H9 (cell line): Measurements from ENCODE around the gene RFX1. TPM values are rescaled to one million over a fixed set of nuclear protein-coding genes. Genes with fewer than 3 reads are reported as not detected.

Source experiments
- DNase-seq: peaks from one replicate; pipeline ENCODE4 v3.0.0-alpha.2; 2017
- H2AFZ ChIP-seq: one replicate; pipeline ENCODE4 v1.6.1; 2013; ENCODE audit warnings: mild to moderate bottlenecking, low read length, control low read depth, moderate library complexity
- H2AK5ac ChIP-seq: 2 replicates; pipeline ENCODE4 v1.6.1; 2013; ENCODE audit warnings: low read length, control low read depth, mixed read lengths; ENCODE audit not compliant: insufficient read length
- H2BK120ac ChIP-seq: one replicate; pipeline ENCODE4 v1.6.1; 2013; ENCODE audit warnings: low read depth, mild to moderate bottlenecking, low read length, control low read depth, inconsistent platforms; ENCODE audit not compliant: poor library complexity, severe bottlenecking
- H2BK12ac ChIP-seq: 2 replicates; pipeline ENCODE4 v1.6.1; 2013; ENCODE audit warnings: low read length, control low read depth, mixed read lengths, low read depth; ENCODE audit not compliant: insufficient read length
- H2BK15ac ChIP-seq: 2 replicates; pipeline ENCODE4 v1.6.1; 2013; ENCODE audit warnings: low read depth, low read length, control low read depth
- H2BK20ac ChIP-seq: one replicate; pipeline ENCODE4 v1.6.1; 2013; ENCODE audit warnings: low read depth, mild to moderate bottlenecking, low read length, control low read depth, inconsistent platforms; ENCODE audit not compliant: poor library complexity, severe bottlenecking
- H2BK5ac ChIP-seq: 2 replicates; pipeline ENCODE4 v1.6.1; 2013; ENCODE audit warnings: low read length, control low read depth, mixed read lengths; ENCODE audit not compliant: insufficient read length
- H3K14ac ChIP-seq: 2 replicates; pipeline ENCODE4 v1.6.1; 2013; ENCODE audit warnings: low read length, control low read depth; ENCODE audit not compliant: insufficient read depth
- H3K18ac ChIP-seq: 2 replicates; pipeline ENCODE4 v1.6.1; 2013; ENCODE audit warnings: low read depth, mild to moderate bottlenecking, mixed read lengths, low read length, control low read depth; ENCODE audit not compliant: insufficient read length
- H3K23ac ChIP-seq: 2 replicates; pipeline ENCODE4 v1.6.1; 2013; ENCODE audit warnings: low read length, control low read depth, mixed read lengths, low read depth; ENCODE audit not compliant: insufficient read length
- H3K23me2 ChIP-seq: 2 replicates; pipeline ENCODE4 v1.6.1; 2013; ENCODE audit warnings: low read depth, mild to moderate bottlenecking, mixed read lengths, low read length, control low read depth; ENCODE audit not compliant: insufficient read length, poor library complexity, severe bottlenecking
- H3K27ac ChIP-seq: 2 replicates; pipeline ENCODE4 v1.5.1; 2013; ENCODE audit warnings: low read length, control low read depth, mixed read lengths, low read depth; ENCODE audit not compliant: insufficient read length
- H3K27me3 ChIP-seq: 2 replicates; pipeline ENCODE4 v1.6.1; 2013; ENCODE audit warnings: low read length, control low read depth, inconsistent platforms; ENCODE audit not compliant: insufficient read depth
- H3K4ac ChIP-seq: 2 replicates; pipeline ENCODE4 v1.6.1; 2013; ENCODE audit warnings: low read depth, mild to moderate bottlenecking, control low read depth, inconsistent platforms, low read length, moderate library complexity
- H3K4me1 ChIP-seq: 2 replicates; pipeline ENCODE4 v1.6.1; 2013; ENCODE audit warnings: low read length, control low read depth, inconsistent platforms; ENCODE audit not compliant: insufficient read depth
- H3K4me2 ChIP-seq: 2 replicates; pipeline ENCODE4 v1.6.1; 2013; ENCODE audit warnings: low read length, control low read depth, mixed read lengths; ENCODE audit not compliant: insufficient read length, insufficient read depth
- H3K56ac ChIP-seq: 2 replicates; pipeline ENCODE4 v1.6.1; 2013; ENCODE audit warnings: low read depth, mild to moderate bottlenecking, mixed read lengths, low read length, control low read depth; ENCODE audit not compliant: insufficient read length
- H3K79me1 ChIP-seq: 2 replicates; pipeline ENCODE4 v1.6.1; 2013; ENCODE audit warnings: low read depth, mild to moderate bottlenecking, moderate library complexity, low read length, control low read depth, inconsistent platforms; ENCODE audit not compliant: insufficient read depth, poor library complexity, severe bottlenecking
- H3K79me2 ChIP-seq: 2 replicates; pipeline ENCODE4 v1.6.1; 2013; ENCODE audit warnings: low read length, control low read depth, inconsistent platforms; ENCODE audit not compliant: insufficient read depth
- H3K9ac ChIP-seq: 2 replicates; pipeline ENCODE4 v1.6.1; 2013; ENCODE audit warnings: low read length, control low read depth, mixed read lengths; ENCODE audit not compliant: insufficient read length; ENCODE audit errors: extremely low read depth
- H3K9me3 ChIP-seq: one replicate; pipeline ENCODE4 v1.6.1; 2013; ENCODE audit warnings: low read depth, low read length, inconsistent platforms; ENCODE audit not compliant: control insufficient read depth
- H3T11ph ChIP-seq: one replicate; pipeline ENCODE4 v1.6.1; 2013; ENCODE audit warnings: mild to moderate bottlenecking, low read length, control low read depth, inconsistent platforms
- H4K20me1 ChIP-seq: one replicate; pipeline ENCODE4 v1.6.1; 2013; ENCODE audit not compliant: control insufficient read depth, insufficient read length, insufficient read depth
- H4K5ac ChIP-seq: 2 replicates; pipeline ENCODE4 v1.6.1; 2013; ENCODE audit warnings: low read depth, mild to moderate bottlenecking, mixed read lengths, low read length, control low read depth; ENCODE audit not compliant: insufficient read length
- H4K8ac ChIP-seq: replicated peaks from 2 replicates; pipeline ENCODE4 v1.6.1; 2013; ENCODE audit warnings: low read length, control low read depth, mixed read lengths, low read depth; ENCODE audit not compliant: insufficient read length
- H4K91ac ChIP-seq: 2 replicates; pipeline ENCODE4 v1.6.1; 2013; ENCODE audit warnings: low read depth, mild to moderate bottlenecking, moderate library complexity, mixed read lengths, low read length, control low read depth; ENCODE audit not compliant: insufficient read length
- H3K27ac Mint-ChIP-seq, 3 experiments: 2 replicates in 2 of 3; 3 replicates in 1 of 3; pipeline ENCODE4 v1.8.0; 2020 to 2021; ENCODE audit warnings: mixed read lengths in 3 of 3, mild to moderate bottlenecking in 1 of 3, moderate library complexity in 1 of 3
- H3K27me3 Mint-ChIP-seq: 2 replicates; pipeline ENCODE4 v1.8.0; 2021; ENCODE audit warnings: low read depth, mild to moderate bottlenecking, moderate library complexity, mixed read lengths
- H3K36me3 Mint-ChIP-seq, 3 experiments: 2 replicates in 2 of 3; 3 replicates in 1 of 3; pipeline ENCODE4 v1.8.0; 2020 to 2021; ENCODE audit warnings: low read depth in 3 of 3, mixed read lengths in 3 of 3; ENCODE audit not compliant: insufficient read depth in 1 of 3
- H3K4me1 Mint-ChIP-seq, 2 experiments: 2 replicates each; pipeline ENCODE4 v1.8.0; 2020; ENCODE audit warnings: mixed read lengths in 2 of 2
- H3K4me3 Mint-ChIP-seq, 2 experiments: 2 replicates in 1 of 2; 3 replicates in 1 of 2; pipeline ENCODE4 v1.8.0; 2020 to 2021; ENCODE audit warnings: mild to moderate bottlenecking in 2 of 2, mixed read lengths in 2 of 2, moderate library complexity in 1 of 2
- H3K9me3 Mint-ChIP-seq, 2 experiments: 2 replicates in 1 of 2; 3 replicates in 1 of 2; pipeline ENCODE4 v1.8.0; 2020; ENCODE audit warnings: mild to moderate bottlenecking in 2 of 2, mixed read lengths in 2 of 2, moderate library complexity in 1 of 2
- CTCF ChIP-seq: fragments of 200-600 bp; sonication (generic); conservative IDR thresholded peaks from 3 replicates; pipeline ENCODE4 v1.8.0; 2021; ENCODE audit warnings: antibody characterized with exemption, mild to moderate bottlenecking
- WGBS: extraction: QIAGEN DNeasy Blood & Tissue Kit; methylation state at CpG from one replicate; pipeline ENCODE4 v1.1.7; 2013; ENCODE audit warnings: missing lambda C conversion rate, low lambda C conversion rate, mixed read lengths; ENCODE audit not compliant: insufficient read length; ENCODE audit errors: extremely low coverage; 5-methylcytosine and 5-hydroxymethylcytosine counted together
- total RNA-seq: library from RNA; stranded (reverse); gene quantifications from 2 replicates; pipeline ENCODE4 v1.2.1, GENCODE V29; 2021

Gene RFX1
- total RNA-seq, 1 experiment from 2014 or later = 21.4 TPM

GRCh38 chr19:14055396-14055795 lies 49.3 kb upstream of the RFX1 start:
- Histone ChIP-seq H3K79me1 (no peaks in the 10 kb centered on the region), H2BK15ac (no peak overlapping the region), H2BK12ac (no peak overlapping the region), H3K18ac (no peak overlapping the region), H4K5ac (no peak overlapping the region), H3K23ac (no peak overlapping the region), H3K56ac (no peak overlapping the region), H2AK5ac (no peak overlapping the region), H4K8ac (no peak overlapping the region), H2AFZ (no peak overlapping the region), H3K27me3 (peaks cover 8% of the 10 kb centered on the region), H4K91ac (no peak overlapping the region), H3K27ac (no peak overlapping the region), H3K4me1 (no peaks in the 10 kb centered on the region; the same call in 1 of the 2 replicates), H3K23me2 (peaks cover 6% of the 10 kb centered on the region), H2BK5ac (no peak overlapping the region), H3K9me3 (no peaks in the 10 kb centered on the region), H3K14ac (no peak overlapping the region), H3K9ac (no peak overlapping the region), H2BK20ac (no peak overlapping the region), H3K79me2 (no peaks in the 10 kb centered on the region), H3K4me2 (no peak overlapping the region), H2BK120ac (no peak overlapping the region), H3K4ac (no peak overlapping the region), H4K20me1 (no peaks in the 10 kb centered on the region), H3T11ph (no peak overlapping the region)
- no peak overlapping the region; a peak in 1 of 7 replicates for H3K27ac Mint-ChIP-seq
- H3K4me3 Mint-ChIP-seq = no peak overlapping the region
- no peaks in the 10 kb centered on the region; a peak in 2 of 5 replicates for H3K9me3 Mint-ChIP-seq
- TF ChIP-seq CTCF = no peak
- no peak for DNase-seq
- H3K4me1 Mint-ChIP-seq = peaks cover 9 to 18% of the 10 kb centered on the region in 2 experiments
- WGBS = no CpG with 5 or more reads among the region's 3 CpGs
- H3K36me3 Mint-ChIP-seq = peaks cover 12 to 18% (median 15%) of the 10 kb centered on the region in 3 experiments
- H3K27me3 Mint-ChIP-seq = peaks cover 37% of the 10 kb centered on the region
